Activated CD4-positive, alpha-beta memory T cell treated with anti-CD3 and anti-CD28 coated beads for 36 hours (primary cell): ENCODE data around the gene VAC14. TPM values are rescaled to one million over a fixed set of nuclear protein-coding genes. Genes with fewer than 3 reads are reported as not detected.
"Not testable (repeated sequence)": the region's sequence is repeated elsewhere in the genome, so short reads cannot be mapped to it uniquely, and the experiment has no call there.

Source experiments
- CTCF ChIA-PET: fragments of 350-600 bp; sonication (Branson Sonifier 250); formaldehyde crosslinking; loops from one replicate; lab custom pipeline; 2021; ENCODE audit warnings: antibody characterized with exemption, inconsistent platforms; lab: Charles Lee
- POLR2A ChIA-PET: fragments of 350-600 bp; sonication (Branson Sonifier 250); formaldehyde crosslinking; loops from one replicate; lab custom pipeline; 2021; ENCODE audit warnings: antibody characterized with exemption; lab: Charles Lee
- DNase-seq: peaks from one replicate; pipeline ENCODE4 v3.0.0-alpha.2; 2020
- H3K27ac Mint-ChIP-seq: one replicate; pipeline ENCODE4 v1.8.0; 2021; ENCODE audit warnings: mixed read lengths
- H3K27me3 Mint-ChIP-seq: one replicate; pipeline ENCODE4 v1.8.0; 2021; ENCODE audit warnings: mixed read lengths
- H3K36me3 Mint-ChIP-seq: one replicate; pipeline ENCODE4 v1.8.0; 2021; ENCODE audit warnings: mixed read lengths
- H3K4me1 Mint-ChIP-seq: one replicate; pipeline ENCODE4 v1.8.0; 2021; ENCODE audit warnings: low read depth, mixed read lengths
- H3K4me3 Mint-ChIP-seq: one replicate; pipeline ENCODE4 v1.8.0; 2021; ENCODE audit warnings: mild to moderate bottlenecking, mixed read lengths
- H3K9me3 Mint-ChIP-seq: one replicate; pipeline ENCODE4 v1.8.0; 2021; ENCODE audit warnings: mixed read lengths
- intact Hi-C: fragments of 100-400 bp; cut with micrococcal nuclease; formaldehyde crosslinking; loops from one replicate; pipeline ENCODE4 v1.15.1; 2023
- total RNA-seq, 2 experiments: library from RNA; stranded (reverse); gene quantifications; one replicate each; pipeline ENCODE4 v1.2.3, GENCODE V29; 2021

The VAC14 gene
- 10 to 100 TPM; 22.2 to 25.0 TPM for total RNA-seq

DNA sequence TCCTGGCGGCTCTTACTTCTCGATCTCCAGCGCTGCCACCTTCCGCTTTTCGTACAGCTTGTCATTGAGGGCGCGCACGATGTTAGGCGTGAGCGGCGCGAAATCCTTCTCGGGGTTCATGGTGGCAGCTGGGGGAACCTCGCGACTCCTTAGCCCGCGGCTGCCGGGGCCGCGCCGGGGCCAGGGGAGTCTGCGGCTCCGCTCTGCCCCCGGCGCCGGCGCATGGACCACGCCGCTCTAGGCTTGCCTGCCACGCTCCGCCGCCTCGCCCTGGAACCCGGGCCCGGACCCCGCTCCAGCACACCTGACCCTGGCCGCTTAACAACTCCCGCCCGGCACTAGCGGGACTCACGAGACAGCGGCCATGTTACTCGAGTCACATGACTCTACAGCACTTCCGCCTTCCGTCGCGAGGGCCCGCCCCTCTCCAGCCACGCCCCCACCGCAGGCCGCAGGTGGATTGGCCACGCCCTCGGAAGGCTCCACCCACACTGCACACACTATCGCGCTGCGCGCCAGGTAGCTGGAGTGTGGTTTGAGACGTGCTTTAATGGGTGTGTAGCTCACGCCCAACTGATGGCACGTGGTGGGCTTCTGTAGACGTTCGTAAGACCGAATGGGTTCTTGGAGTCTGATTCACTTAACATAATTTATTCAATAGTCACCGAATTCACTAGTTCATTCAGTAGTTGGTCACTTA is at the start of gene VAC14:
TSS of gene VAC14 (minus strand) at position 378 of the 700 bp plus-strand sequence. CDS start at position 120, 258 bp downstream.
- intact Hi-C loops, result loop anchor here (2.0 kb wide), 2 partner anchors 62 to 488 kb away; partner anchors contain the start of gene CMTR2
- ChIA-PET CTCF (interaction anchor here (3.2 kb wide), 1 partner anchor 30 kb away, joined by 12 read pairs; no protein-coding TSS in a partner anchor), POLR2A (interaction anchor here (0.6 to 1.0 kb wide), 3 partner anchors 22 to 39 kb away, joined by 3 to 4 read pairs (median 4); no protein-coding TSS in a partner anchor)
- H3K27ac Mint-ChIP-seq, result peak within 1 kb of the TSS; percentile 60
- peak within 1 kb of the TSS; percentile 87 for H3K4me3 Mint-ChIP-seq
- peaks cover 30% of the 10 kb centered on the region for H3K4me1 Mint-ChIP-seq
- DNase-seq, result peak; percentile 98
- H3K27me3 Mint-ChIP-seq, result no peaks in the 10 kb centered on the region
- H3K36me3 Mint-ChIP-seq, result no peaks in the 10 kb centered on the region
- no peaks in the 10 kb centered on the region for H3K9me3 Mint-ChIP-seq

DNA sequence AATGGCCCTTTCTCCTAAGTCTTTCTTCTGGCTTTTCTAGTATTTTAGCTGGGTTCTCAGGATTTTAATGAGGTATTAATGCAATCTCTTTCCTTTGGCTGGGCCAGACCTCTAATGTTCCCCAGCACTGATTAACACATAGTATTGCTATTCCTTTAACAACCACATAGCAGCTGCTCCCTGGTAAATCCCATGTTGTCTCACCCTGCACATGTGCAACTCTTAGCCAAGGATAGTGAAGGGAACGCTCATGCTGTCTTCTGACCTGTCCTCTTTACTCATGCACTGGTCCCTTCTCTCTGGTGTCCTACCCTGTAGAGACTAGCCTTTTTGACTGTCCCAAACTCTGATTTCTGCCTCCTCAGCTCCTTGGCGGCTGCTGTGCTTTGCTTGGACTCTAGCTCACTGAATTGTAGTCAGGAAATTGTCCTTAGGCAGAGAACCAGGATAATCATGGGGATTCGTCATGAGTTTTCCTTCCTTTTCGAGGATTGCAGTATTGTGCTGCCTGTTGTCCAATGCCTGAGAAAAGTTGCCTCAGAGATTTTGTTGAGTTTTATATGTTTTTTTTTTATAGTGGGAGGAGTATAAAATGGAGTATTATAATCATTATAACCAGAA is 22.6 kb upstream of the VAC14 start:
- DNase-seq, H3K9me3 Mint-ChIP-seq, H3K4me1 Mint-ChIP-seq, H3K4me3 Mint-ChIP-seq, CTCF ChIA-PET, H3K27ac Mint-ChIP-seq, intact Hi-C loops, H3K36me3 Mint-ChIP-seq, POLR2A ChIA-PET, H3K27me3 Mint-ChIP-seq: not testable (repeated sequence)

- H3K4me1 Mint-ChIP-seq, H3K27me3 Mint-ChIP-seq, H3K27ac Mint-ChIP-seq, H3K36me3 Mint-ChIP-seq, H3K4me3 Mint-ChIP-seq, DNase-seq, H3K9me3 Mint-ChIP-seq, POLR2A ChIA-PET, intact Hi-C loops, CTCF ChIA-PET: not testable (repeated sequence)
These were observed 21.8 kb upstream of the VAC14 start for GRCh38 chr16:70822734-70823133.

GRCh38 chr16:70818088-70818487 is 17.1 kb upstream of the VAC14 start:
- POLR2A ChIA-PET, H3K36me3 Mint-ChIP-seq, DNase-seq, H3K27ac Mint-ChIP-seq, H3K9me3 Mint-ChIP-seq, H3K4me3 Mint-ChIP-seq, H3K4me1 Mint-ChIP-seq, intact Hi-C loops, H3K27me3 Mint-ChIP-seq, CTCF ChIA-PET: not testable (repeated sequence)

GRCh38 chr16:70809392-70810060 is 8.6 kb upstream of the VAC14 start:
- H3K4me1 Mint-ChIP-seq, result peaks cover 5% of the 10 kb centered on the region
- POLR2A ChIA-PET, result no interaction called here
- H3K9me3 Mint-ChIP-seq, result no peaks in the 10 kb centered on the region
- intact Hi-C loops, result no loop called here
- CTCF ChIA-PET, result interaction anchor here (1.2 kb wide), 1 partner anchor 502 kb away, joined by 3 read pairs; no protein-coding TSS in a partner anchor
- peaks cover 16% of the 10 kb centered on the region for H3K27me3 Mint-ChIP-seq
- no peaks in the 10 kb centered on the region for H3K36me3 Mint-ChIP-seq
- H3K27ac Mint-ChIP-seq, result no peak overlapping the region
- no peak for DNase-seq
- no peak overlapping the region for H3K4me3 Mint-ChIP-seq

GRCh38 chr16:70808371-70808770 is 7.4 kb upstream of the VAC14 start:
- Mint-ChIP-seq H3K4me3 (no peak overlapping the region), H3K4me1 (peaks cover 8% of the 10 kb centered on the region), H3K36me3 (no peaks in the 10 kb centered on the region), H3K27ac (no peak overlapping the region), H3K9me3 (no peaks in the 10 kb centered on the region), H3K27me3 (peaks cover 16% of the 10 kb centered on the region)
- ChIA-PET CTCF (interaction anchor here (1.2 kb wide), 1 partner anchor 503 kb away, joined by 3 read pairs; no protein-coding TSS in a partner anchor), POLR2A (no interaction called here)
- DNase-seq, result no peak
- intact Hi-C loops, result no loop called here

DNA sequence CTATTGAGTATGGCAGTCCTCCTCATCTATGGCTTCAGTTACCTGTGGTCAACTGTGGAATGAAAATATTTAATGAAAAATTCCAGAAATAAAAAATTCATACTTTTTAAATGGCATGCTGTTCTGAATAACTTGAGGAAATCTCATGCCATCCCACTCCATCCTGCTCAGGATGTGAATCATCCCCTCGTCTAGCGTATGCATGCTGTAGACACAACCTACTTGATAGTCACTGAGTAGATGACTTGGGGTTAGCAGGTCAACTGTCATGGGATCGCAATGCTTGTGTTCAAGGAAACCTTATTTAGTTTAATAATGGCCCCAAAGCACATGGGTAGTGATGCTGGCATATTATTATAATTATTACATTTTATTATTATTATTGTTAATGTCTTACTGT is 4.8 kb upstream of the VAC14 start:
- DNase-seq, result no peak
- H3K36me3 Mint-ChIP-seq, result no peaks in the 10 kb centered on the region
- intact Hi-C loops, result no loop called here
- POLR2A ChIA-PET, result no interaction called here
- no peak overlapping the region for H3K27ac Mint-ChIP-seq
- no peak overlapping the region for H3K4me3 Mint-ChIP-seq
- H3K4me1 Mint-ChIP-seq, result peaks cover 13% of the 10 kb centered on the region
- H3K27me3 Mint-ChIP-seq, result peaks cover 16% of the 10 kb centered on the region
- no peaks in the 10 kb centered on the region for H3K9me3 Mint-ChIP-seq
- CTCF ChIA-PET, result no interaction called here

- Mint-ChIP-seq H3K4me1 (peaks cover 15% of the 10 kb centered on the region), H3K9me3 (no peaks in the 10 kb centered on the region), H3K36me3 (no peaks in the 10 kb centered on the region), H3K4me3 (no peak overlapping the region), H3K27me3 (peaks cover 16% of the 10 kb centered on the region), H3K27ac (no peak overlapping the region)
- intact Hi-C loops, result no loop called here
- DNase-seq, result no peak
- ChIA-PET CTCF (no interaction called here), POLR2A (no interaction called here)
These were observed 4.4 kb upstream of the VAC14 start for GRCh38 chr16:70805380-70805779.

DNA sequence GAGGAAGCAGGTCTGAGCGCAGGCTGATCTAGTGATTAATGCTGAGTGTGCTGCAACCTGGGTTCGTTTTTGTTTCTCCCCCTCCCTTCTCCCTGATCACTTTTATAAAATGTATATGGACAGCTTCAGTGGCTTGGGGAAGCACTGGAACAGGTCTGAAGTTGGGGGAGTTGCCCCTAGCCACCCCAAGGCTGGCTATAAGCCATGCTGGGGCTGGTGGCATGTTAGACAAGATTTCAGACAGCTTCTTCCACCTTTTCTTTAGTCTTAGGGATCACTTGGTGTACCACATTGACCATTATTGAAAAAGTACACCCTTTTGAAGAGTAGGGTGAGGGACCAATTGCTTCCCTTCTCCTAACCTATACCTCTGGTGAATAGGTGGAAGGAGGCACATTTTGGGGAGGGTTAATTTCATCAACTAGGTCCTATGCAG is 3.8 kb upstream of the VAC14 start:
- H3K4me1 Mint-ChIP-seq, result peaks cover 21% of the 10 kb centered on the region
- H3K9me3 Mint-ChIP-seq, result no peaks in the 10 kb centered on the region
- no peak for DNase-seq
- H3K27ac Mint-ChIP-seq, result peak overlapping the region; percentile 57
- no peak overlapping the region for H3K4me3 Mint-ChIP-seq
- peaks cover 11% of the 10 kb centered on the region for H3K27me3 Mint-ChIP-seq
- ChIA-PET CTCF (no interaction called here), POLR2A (no interaction called here)
- intact Hi-C loops, result no loop called here
- H3K36me3 Mint-ChIP-seq, result no peaks in the 10 kb centered on the region

DNA sequence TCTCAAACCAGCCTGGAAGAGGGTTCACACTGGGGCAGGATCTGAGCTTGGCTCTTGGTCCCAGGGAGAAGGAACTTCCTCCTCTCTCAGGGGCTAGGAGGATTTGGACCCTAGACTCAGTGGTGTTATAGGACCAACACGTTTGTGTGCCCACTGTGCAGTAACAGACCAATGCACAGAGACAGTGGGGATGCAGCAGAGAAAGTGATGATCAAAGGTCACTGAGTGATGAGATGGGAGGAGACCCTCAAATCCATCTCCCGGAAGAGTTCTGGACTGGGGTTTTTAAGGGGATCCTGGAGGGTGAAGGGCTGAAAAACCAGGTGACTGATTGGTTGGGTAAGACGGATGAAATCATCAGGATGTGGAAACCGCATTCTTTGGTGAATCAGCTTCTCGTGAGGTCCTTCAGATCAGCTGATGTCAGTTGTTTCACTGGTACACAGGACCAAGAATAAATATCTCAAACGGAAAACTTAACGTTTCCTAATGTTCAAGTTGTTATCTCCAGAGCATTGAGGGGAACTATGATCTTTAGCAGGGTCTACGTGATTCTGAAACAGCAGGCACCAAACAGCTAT is 3.3 kb upstream of the VAC14 start:
- Mint-ChIP-seq H3K27ac (peak overlapping the region; percentile 57), H3K9me3 (no peaks in the 10 kb centered on the region), H3K36me3 (no peaks in the 10 kb centered on the region), H3K4me3 (no peak overlapping the region), H3K27me3 (peaks cover 6% of the 10 kb centered on the region), H3K4me1 (peaks cover 26% of the 10 kb centered on the region)
- POLR2A ChIA-PET, result no interaction called here
- CTCF ChIA-PET, result interaction anchor here (0.8 kb wide), 1 partner anchor 807 kb away, joined by 3 read pairs; no protein-coding TSS in a partner anchor
- peak; percentile 18 for DNase-seq
- intact Hi-C loops, result no loop called here

DNA sequence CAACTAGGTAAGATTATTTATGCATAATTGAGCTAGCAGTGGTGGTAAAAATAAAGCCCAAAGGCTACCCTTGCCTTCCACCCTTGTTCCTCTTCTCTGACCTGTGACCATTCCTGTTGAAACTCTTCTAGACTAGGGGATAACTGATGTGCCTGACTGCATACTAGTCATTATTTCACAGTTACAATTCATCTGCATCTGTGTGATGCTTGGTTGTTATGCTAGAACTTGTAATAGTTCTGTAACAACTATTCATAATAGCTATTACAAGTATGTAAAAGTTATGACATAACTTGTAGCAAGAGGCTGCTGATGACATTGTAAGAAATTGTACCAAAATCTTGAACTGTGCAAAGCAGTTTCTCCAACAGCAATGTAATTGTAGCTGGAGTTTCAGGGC is 2.4 kb upstream of the VAC14 start:
- H3K36me3 Mint-ChIP-seq, result no peaks in the 10 kb centered on the region
- peaks cover 6% of the 10 kb centered on the region for H3K27me3 Mint-ChIP-seq
- ChIA-PET CTCF (interaction anchor here (0.8 kb wide), 1 partner anchor 808 kb away, joined by 3 read pairs; no protein-coding TSS in a partner anchor), POLR2A (no interaction called here)
- no peak for DNase-seq
- no peaks in the 10 kb centered on the region for H3K9me3 Mint-ChIP-seq
- intact Hi-C loops, result no loop called here
- H3K27ac Mint-ChIP-seq, result no peak overlapping the region
- no peak overlapping the region for H3K4me3 Mint-ChIP-seq
- H3K4me1 Mint-ChIP-seq, result peaks cover 32% of the 10 kb centered on the region
